HEK293 (cell line): ENCODE measurements around the gene PRC1.

Source experiments
- CTCF ChIA-PET: fragments of 350-600 bp; formaldehyde crosslinking; extraction: SDS; loops from one replicate; lab custom pipeline; 2021; ENCODE audit warnings: antibody characterized with exemption; lab: Yijun Ruan, JAX
- POLR2A ChIA-PET: fragments of 300-600 bp; formaldehyde crosslinking; extraction: SDS; loops from one replicate; lab custom pipeline; 2020; ENCODE audit warnings: antibody characterized with exemption, inconsistent platforms; lab: Yijun Ruan, JAX
- H3K27ac ChIP-seq: fragments of 200-500 bp; sonication (Bioruptor generic); 2 replicates; pipeline ENCODE4 v1.5.1; 2014; ENCODE audit warnings: low read depth, low read length, control low read depth, inconsistent platforms; ENCODE audit errors: extremely low read depth
- H3K36me3 ChIP-seq, 2 experiments: fragments of 200-500 bp in 1 of 2; sonication (Bioruptor generic) in 1 of 2; 1 replicate in 1 of 2; 2 replicates in 1 of 2; pipeline ENCODE4 v1.5.1; 2014 to 2017; ENCODE audit warnings: inconsistent platforms in 2 of 2, low read length in 2 of 2; ENCODE audit not compliant: control insufficient read depth in 2 of 2, insufficient read depth in 1 of 2
- H3K4me1 ChIP-seq: fragments of 200-500 bp; sonication (Bioruptor generic); 2 replicates; pipeline ENCODE4 v1.5.1; 2014; ENCODE audit warnings: mild to moderate bottlenecking, low read length, inconsistent platforms; ENCODE audit not compliant: control insufficient read depth, insufficient read depth
- H3K4me3 ChIP-seq: 2 replicates; pipeline ENCODE4 v1.5.1; 2011; ENCODE audit warnings: low read depth, mild to moderate bottlenecking, control low read depth, low read length, moderate library complexity
- H3K9me3 ChIP-seq: fragments of 200-500 bp; sonication (Bioruptor generic); 2 replicates; pipeline ENCODE4 v1.5.1; 2014; ENCODE audit warnings: low read depth, low read length, inconsistent platforms; ENCODE audit not compliant: control insufficient read depth, insufficient read depth
- BCL6B ChIP-seq: fragments of 450-650 bp; formaldehyde crosslinking; IDR thresholded peaks from 2 replicates; pipeline ENCODE4 v1.5.1; 2017; ENCODE audit warnings: missing biosample characterization, missing genetic modification characterization
- EGR2 ChIP-seq: fragments of 450-650 bp; formaldehyde crosslinking; IDR thresholded peaks from 2 replicates; pipeline ENCODE4 v1.5.1; 2016; ENCODE audit warnings: low read depth, missing biosample characterization, missing genetic modification characterization
- HOXD13 ChIP-seq: sonication (generic); formaldehyde crosslinking; IDR thresholded peaks from 2 replicates; pipeline ENCODE4 v1.8.0; 2022; ENCODE audit warnings: missing genetic modification reagents, borderline replicate concordance
- KLF10 ChIP-seq: fragments of 450-650 bp; IDR thresholded peaks from 2 replicates; pipeline ENCODE4 v1.5.1; 2018; ENCODE audit warnings: missing biosample characterization, mild to moderate bottlenecking, missing genetic modification characterization
- KLF8 ChIP-seq: fragments of 450-650 bp; formaldehyde crosslinking; IDR thresholded peaks from 2 replicates; pipeline ENCODE4 v1.5.1; 2016; ENCODE audit warnings: missing biosample characterization, missing genetic modification characterization
- PRDM1 ChIP-seq: fragments of 450-650 bp; formaldehyde crosslinking; IDR thresholded peaks from 2 replicates; pipeline ENCODE4; 2016; ENCODE audit warnings: missing biosample characterization, missing genetic modification characterization
- RBAK ChIP-seq: fragments of 450-650 bp; formaldehyde crosslinking; IDR thresholded peaks from 2 replicates; pipeline ENCODE4 v1.5.1; 2016; ENCODE audit warnings: missing biosample characterization, missing genetic modification characterization
- SCRT2 ChIP-seq: fragments of 450-650 bp; formaldehyde crosslinking; IDR thresholded peaks from 2 replicates; pipeline ENCODE4 v1.5.1; 2016; ENCODE audit warnings: missing biosample characterization, missing genetic modification characterization
- SP7 ChIP-seq: fragments of 450-650 bp; formaldehyde crosslinking; IDR thresholded peaks from 2 replicates; pipeline ENCODE4 v1.5.1; 2016; ENCODE audit warnings: missing biosample characterization, missing genetic modification characterization
- ZBTB1 ChIP-seq: fragments of 450-650 bp; formaldehyde crosslinking; IDR thresholded peaks from 2 replicates; pipeline ENCODE4 v1.5.1; 2016; ENCODE audit warnings: missing biosample characterization, missing genetic modification characterization
- ZFP69B ChIP-seq: fragments of 450-650 bp; formaldehyde crosslinking; IDR thresholded peaks from 2 replicates; pipeline ENCODE4 v1.5.1; 2016; ENCODE audit warnings: missing biosample characterization, missing genetic modification characterization
- ZIC2 ChIP-seq: fragments of 450-650 bp; formaldehyde crosslinking; IDR thresholded peaks from 2 replicates; pipeline ENCODE4 v1.5.1; 2016; ENCODE audit warnings: missing biosample characterization, missing genetic modification characterization
- ZNF121 ChIP-seq: fragments of 450-650 bp; formaldehyde crosslinking; IDR thresholded peaks from 2 replicates; pipeline ENCODE4 v1.5.1; 2016; ENCODE audit warnings: missing biosample characterization, missing genetic modification characterization
- ZNF169 ChIP-seq: fragments of 450-650 bp; formaldehyde crosslinking; IDR thresholded peaks from 2 replicates; pipeline ENCODE4 v1.5.1; 2016; ENCODE audit warnings: missing biosample characterization, missing genetic modification characterization
- ZNF184 ChIP-seq: fragments of 450-650 bp; IDR thresholded peaks from 2 replicates; pipeline ENCODE4 v1.5.1; 2018; ENCODE audit warnings: missing biosample characterization, mild to moderate bottlenecking, missing genetic modification characterization
- ZNF2 ChIP-seq: fragments of 450-650 bp; formaldehyde crosslinking; IDR thresholded peaks from 2 replicates; pipeline ENCODE4 v1.5.1; 2016; ENCODE audit warnings: missing biosample characterization, missing genetic modification characterization
- ZNF211 ChIP-seq: fragments of 450-650 bp; formaldehyde crosslinking; IDR thresholded peaks from 2 replicates; pipeline ENCODE4 v1.5.1; 2016; ENCODE audit warnings: low read depth, missing biosample characterization, missing genetic modification characterization
- ZNF26 ChIP-seq: fragments of 450-650 bp; formaldehyde crosslinking; IDR thresholded peaks from 2 replicates; pipeline ENCODE4 v1.5.1; 2016; ENCODE audit warnings: missing biosample characterization, missing genetic modification characterization
- ZNF280C ChIP-seq: fragments of 450-650 bp; formaldehyde crosslinking; IDR thresholded peaks from 2 replicates; pipeline ENCODE4 v1.5.1; 2016; ENCODE audit warnings: missing biosample characterization, missing genetic modification characterization
- ZNF302 ChIP-seq: fragments of 450-650 bp; formaldehyde crosslinking; IDR thresholded peaks from 2 replicates; pipeline ENCODE4 v1.5.1; 2016; ENCODE audit warnings: missing biosample characterization, missing genetic modification characterization, low read depth
- ZNF311 ChIP-seq: fragments of 450-650 bp; formaldehyde crosslinking; IDR thresholded peaks from 2 replicates; pipeline ENCODE4 v1.5.1; 2017; ENCODE audit warnings: missing biosample characterization, missing genetic modification characterization, borderline replicate concordance
- ZNF366 ChIP-seq: fragments of 450-650 bp; formaldehyde crosslinking; conservative IDR thresholded peaks from 2 replicates; pipeline ENCODE4 v1.5.1; 2016; ENCODE audit warnings: missing biosample characterization, missing genetic modification characterization
- ZNF404 ChIP-seq: fragments of 450-650 bp; formaldehyde crosslinking; IDR thresholded peaks from 2 replicates; pipeline ENCODE4 v1.5.1; 2017; ENCODE audit warnings: missing biosample characterization, missing genetic modification characterization
- ZNF501 ChIP-seq: fragments of 450-650 bp; formaldehyde crosslinking; IDR thresholded peaks from 2 replicates; pipeline ENCODE4 v1.5.1; 2016; ENCODE audit warnings: missing biosample characterization, missing genetic modification characterization
- ZNF513 ChIP-seq: fragments of 450-650 bp; IDR thresholded peaks from 2 replicates; pipeline ENCODE4 v1.5.1; 2018; ENCODE audit warnings: missing biosample characterization, missing genetic modification characterization
- ZNF514 ChIP-seq: fragments of 450-650 bp; formaldehyde crosslinking; IDR thresholded peaks from 2 replicates; pipeline ENCODE4 v1.5.1; 2016; ENCODE audit warnings: missing biosample characterization, missing genetic modification characterization
- ZNF521 ChIP-seq: fragments of 450-650 bp; formaldehyde crosslinking; IDR thresholded peaks from 2 replicates; pipeline ENCODE4 v1.5.1; 2017; ENCODE audit warnings: missing biosample characterization, mild to moderate bottlenecking, missing genetic modification characterization
- ZNF621 ChIP-seq: fragments of 450-650 bp; formaldehyde crosslinking; IDR thresholded peaks from 2 replicates; pipeline ENCODE4 v1.5.1; 2017; ENCODE audit warnings: missing biosample characterization, missing genetic modification characterization
- ZNF658 ChIP-seq: fragments of 450-650 bp; formaldehyde crosslinking; IDR thresholded peaks from 2 replicates; pipeline ENCODE4; 2016; ENCODE audit warnings: missing biosample characterization, missing genetic modification characterization
- ZNF660 ChIP-seq: fragments of 450-650 bp; IDR thresholded peaks from 2 replicates; pipeline ENCODE4 v1.5.1; 2018; ENCODE audit warnings: missing biosample characterization, mild to moderate bottlenecking, missing genetic modification characterization
- ZNF785 ChIP-seq: fragments of 450-650 bp; formaldehyde crosslinking; IDR thresholded peaks from 2 replicates; pipeline ENCODE4 v1.5.1; 2016; ENCODE audit warnings: missing biosample characterization, missing genetic modification characterization
- ZNF792 ChIP-seq: fragments of 450-650 bp; formaldehyde crosslinking; IDR thresholded peaks from 2 replicates; pipeline ENCODE4 v1.5.1; 2016; ENCODE audit warnings: missing biosample characterization, missing genetic modification characterization
- ZSCAN30 ChIP-seq: fragments of 450-650 bp; IDR thresholded peaks from 2 replicates; pipeline ENCODE4 v1.5.1; 2018; ENCODE audit warnings: missing biosample characterization, mild to moderate bottlenecking, missing genetic modification characterization, moderate library complexity

PRC1 gene

GRCh38 chr15:91022832-91023129 lies 28.4 kb upstream of the PRC1 start (continued):
- no peak; the same call in 1 of the 2 replicates for TF ChIP-seq RBAK (tag by site-specific recombination)
- TF ChIP-seq ZBTB1 (tag by site-specific recombination), result no peak
- TF ChIP-seq ZNF521, result no peak

GRCh38 chr15:91022075-91022831 lies 27.9 kb upstream of the PRC1 start, which contains the start of gene VPS33B:
Gene VPS33B, minus strand, starts transcription at chr15:91022594. Its CDS starts 345 bp downstream, at chr15:91022249.
- CTCF ChIA-PET, result interaction anchor here (0.6 to 3.3 kb wide), 13 partner anchors 9 to 1629 kb away, joined by 3 to 22 read pairs (median 4); partner anchors contain the start of genes HDDC3 and RCCD1
- peak within 1 kb of the TSS; percentile 61 for H3K27ac ChIP-seq
- TF ChIP-seq PRDM1 (tag by site-specific recombination) (0 out of 2 replicates have a peak, but pooled peaks have one; percentile 37), ZNF311 (tag by site-specific recombination) (no peak), ZNF792 (tag by site-specific recombination) (no peak), ZNF513 (tag by site-specific recombination) (no peak), ZNF658 (no peak), ZNF121 (no peak), KLF8 (no peak), ZNF169 (no peak), ZNF514 (tag by site-specific recombination) (no peak), SCRT2 (tag by site-specific recombination) (no peak; the same call in 1 of the 2 replicates), ZNF785 (tag by site-specific recombination) (no peak), HOXD13 (CRISPR knock-in tag) (no peak), ZNF660 (tag by site-specific recombination) (0 out of 2 replicates have a peak, but pooled peaks have one; percentile 45), ZNF621 (tag by site-specific recombination) (no peak), EGR2 (tag by site-specific recombination) (no peak), ZNF184 (peak; percentile 39; the same call in 1 of the 2 replicates), ZFP69B (tag by site-specific recombination) (no peak), ZNF302 (tag by site-specific recombination) (no peak), ZNF404 (tag by site-specific recombination) (no peak), ZIC2 (tag by site-specific recombination) (peak; percentile 76), ZNF26 (tag by site-specific recombination) (no peak), ZNF2 (tag by site-specific recombination) (peak; percentile 81), ZNF366 (tag by site-specific recombination) (no peak), ZNF501 (tag by site-specific recombination) (peak; percentile 80; the same call in 1 of the 2 replicates), BCL6B (tag by site-specific recombination) (no peak), SP7 (tag by site-specific recombination) (peak; percentile 70), KLF10 (tag by site-specific recombination) (0 out of 2 replicates have a peak, but pooled peaks have one; percentile 46), ZNF211 (tag by site-specific recombination) (no peak), ZNF280C (tag by site-specific recombination) (no peak), ZSCAN30 (tag by site-specific recombination) (no peak)

More at GRCh38 chr15:91022075-91022831, 27.9 kb upstream of the PRC1 start, which contains the start of gene VPS33B:
- Histone ChIP-seq H3K36me3 (peaks cover 0 to 12% of the 10 kb centered on the region in 2 experiments; a peak in 2 of 3 replicates), H3K4me1 (peaks cover 6% of the 10 kb centered on the region; the same call in 1 of the 2 replicates), H3K4me3 (peak within 1 kb of the TSS; percentile 74), H3K9me3 (no peaks in the 10 kb centered on the region)
- POLR2A ChIA-PET, result interaction anchor here (0.5 to 2.8 kb wide), 14 partner anchors 10 to 409 kb away, joined by 3 to 15 read pairs (median 6); partner anchors contain the start of genes HDDC3, PRC1, RCCD1 and UNC45A
